T-helper 1 cell treated with Interleukin-12 subunit alpha and Interleukin-12 subunit beta and Interleukin-4 antibody, amounts not matched to agents 30 μg/mL and 1 μg/mL, for 36 hours (primary cell): ENCODE data around the gene NISCH.

Experiments
- H3K27ac Mint-ChIP-seq: one replicate; pipeline ENCODE4 v1.8.0; 2021; ENCODE audit warnings: mild to moderate bottlenecking, mixed read lengths
- H3K27me3 Mint-ChIP-seq: one replicate; pipeline ENCODE4 v1.8.0; 2021; ENCODE audit warnings: low read depth, mixed read lengths
- H3K36me3 Mint-ChIP-seq: one replicate; pipeline ENCODE4 v1.8.0; 2021; ENCODE audit warnings: low read depth, mixed read lengths
- H3K4me1 Mint-ChIP-seq: one replicate; pipeline ENCODE4 v1.8.0; 2021; ENCODE audit warnings: low read depth, mixed read lengths
- H3K4me3 Mint-ChIP-seq: one replicate; pipeline ENCODE4 v1.8.0; 2021; ENCODE audit warnings: mild to moderate bottlenecking, moderate library complexity, mixed read lengths
- H3K9me3 Mint-ChIP-seq: one replicate; pipeline ENCODE4 v1.8.0; 2021; ENCODE audit warnings: mixed read lengths

NISCH gene

DNA sequence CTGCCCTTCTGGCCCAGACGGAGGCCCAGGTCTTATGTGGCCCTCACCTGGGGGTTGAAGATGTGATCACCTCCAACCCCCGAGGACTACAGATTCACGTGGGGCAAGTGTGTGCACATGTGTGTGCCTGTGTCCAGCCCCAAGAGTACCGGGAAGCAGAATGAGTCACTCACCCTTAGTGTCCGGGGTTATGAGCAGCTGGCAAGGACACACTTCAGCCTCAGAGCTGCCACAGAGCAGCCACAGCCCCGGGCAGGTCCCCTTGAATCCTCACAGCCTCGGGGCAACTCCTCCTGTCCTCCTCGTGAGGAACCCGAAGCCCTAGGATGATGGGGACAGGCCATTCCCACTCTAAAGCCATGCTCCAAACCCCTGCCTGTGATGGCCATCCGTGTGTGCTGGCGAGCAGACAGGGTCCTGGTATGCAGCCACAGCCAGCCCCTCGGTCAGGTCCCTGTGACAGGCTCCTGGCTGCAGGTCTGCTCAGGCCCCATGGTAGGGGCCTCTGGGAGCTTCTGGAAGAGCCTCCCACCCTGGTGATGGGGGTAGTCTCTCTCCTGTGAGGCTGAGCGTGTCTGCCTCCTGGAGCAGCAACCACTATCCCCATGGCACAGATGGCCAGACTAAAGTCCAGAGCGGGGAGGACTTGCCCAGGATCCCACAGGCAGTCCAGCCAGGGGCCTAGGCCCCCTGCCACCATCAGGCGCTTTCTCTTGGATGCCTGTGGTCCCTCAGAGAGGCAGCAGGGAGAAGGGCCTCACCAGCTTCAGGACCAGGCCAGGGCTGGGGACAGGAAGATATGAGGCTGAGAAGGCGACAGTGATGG lies 40.6 kb downstream of the NISCH start:
- H3K4me3 Mint-ChIP-seq, result no peak overlapping the region
- H3K27ac Mint-ChIP-seq, result no peak overlapping the region
- H3K36me3 Mint-ChIP-seq, result peaks cover 8% of the 10 kb centered on the region
- H3K27me3 Mint-ChIP-seq, result no peaks in the 10 kb centered on the region
- no peaks in the 10 kb centered on the region for H3K9me3 Mint-ChIP-seq
- H3K4me1 Mint-ChIP-seq, result peaks cover 2% of the 10 kb centered on the region

DNA sequence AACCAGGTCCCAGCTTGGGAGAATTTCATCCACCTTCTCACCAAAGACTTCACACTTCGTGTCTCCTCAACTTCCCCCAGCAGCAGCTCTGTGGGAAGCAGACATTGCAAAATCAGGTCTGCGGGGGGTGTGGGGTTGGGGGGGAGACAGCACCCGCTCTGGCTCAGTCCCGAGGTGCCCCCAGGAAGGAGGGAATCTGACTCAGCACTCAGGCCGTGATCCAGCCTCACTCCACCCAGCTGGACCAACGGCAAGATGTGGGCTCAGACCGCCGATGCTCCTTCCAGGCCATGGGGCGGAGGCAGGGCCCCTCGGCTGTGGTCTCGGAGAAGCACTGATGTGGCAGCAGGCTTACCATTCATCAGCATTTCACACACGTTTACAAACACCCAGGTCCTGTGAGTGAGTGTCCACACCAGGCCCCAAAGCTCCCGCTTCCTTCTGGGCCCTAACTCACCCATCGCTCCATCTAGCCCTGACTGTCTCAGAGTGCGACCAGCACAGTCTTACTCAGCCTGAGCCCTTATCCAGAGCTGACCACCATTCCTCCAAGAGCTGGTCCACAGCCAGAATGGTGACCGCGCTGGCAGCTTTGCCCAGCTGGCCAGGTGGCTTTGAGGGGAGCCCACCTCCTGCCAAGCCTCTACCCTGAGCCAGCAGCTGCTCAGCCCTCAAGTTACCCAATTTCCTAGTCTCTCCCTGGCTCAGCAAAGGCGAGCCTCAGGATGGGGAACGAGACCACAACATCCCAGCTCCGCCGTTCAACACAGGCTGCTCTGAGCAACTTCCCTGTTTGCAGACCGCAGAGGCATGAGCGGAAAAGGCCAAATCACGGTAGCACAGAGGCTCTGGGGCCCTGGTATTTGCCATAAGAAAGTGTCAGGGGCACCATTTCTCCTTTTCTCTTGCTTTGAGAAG lies 43.0 kb downstream of the NISCH start:
- Mint-ChIP-seq H3K36me3 (no peaks in the 10 kb centered on the region), H3K27ac (no peak overlapping the region), H3K27me3 (no peaks in the 10 kb centered on the region), H3K9me3 (no peaks in the 10 kb centered on the region), H3K4me3 (no peak overlapping the region), H3K4me1 (peaks cover 2% of the 10 kb centered on the region)

DNA sequence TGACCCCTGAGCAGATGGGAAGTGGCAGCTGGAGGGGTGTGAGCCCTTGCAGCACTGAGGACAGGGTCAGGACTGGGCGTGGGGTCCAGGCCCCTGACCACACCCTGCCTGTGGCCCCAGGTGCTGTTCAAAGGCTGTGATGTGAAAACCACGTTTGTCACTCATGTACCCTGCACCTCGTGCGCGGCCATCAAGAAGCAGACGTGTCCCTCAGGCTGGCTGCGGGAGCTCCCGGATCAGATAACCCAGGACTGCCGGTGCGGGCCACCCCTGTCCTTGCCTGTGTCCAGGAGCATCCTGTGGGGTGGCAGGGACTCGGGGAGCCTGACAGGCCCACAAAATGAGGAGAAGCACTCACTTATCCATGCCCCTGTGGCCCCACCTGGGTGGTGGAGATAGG lies 45.6 kb downstream of the NISCH start:
- Mint-ChIP-seq H3K27me3 (no peaks in the 10 kb centered on the region), H3K27ac (no peak overlapping the region)

DNA sequence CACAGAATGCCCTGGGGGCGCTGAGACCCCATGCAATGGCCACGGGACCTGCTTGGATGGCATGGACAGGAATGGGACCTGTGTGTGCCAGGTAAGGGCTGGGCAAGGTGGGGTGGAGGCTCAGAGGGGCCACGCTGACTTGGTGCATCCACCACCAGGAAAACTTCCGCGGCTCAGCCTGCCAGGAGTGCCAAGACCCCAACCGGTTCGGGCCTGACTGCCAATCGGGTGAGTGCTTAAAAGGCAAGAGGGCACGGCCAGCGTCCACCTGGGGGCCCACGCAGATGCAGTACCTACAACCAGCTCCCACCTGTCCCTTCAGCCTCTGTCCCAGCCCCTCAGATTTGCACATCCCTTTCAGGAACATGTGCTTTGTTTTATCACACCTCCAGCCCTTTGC lies 46.6 kb downstream of the NISCH start:
- no peaks in the 10 kb centered on the region for H3K36me3 Mint-ChIP-seq
- H3K27ac Mint-ChIP-seq, result no peak overlapping the region
- no peak overlapping the region for H3K4me3 Mint-ChIP-seq
- H3K4me1 Mint-ChIP-seq, result peaks cover 2% of the 10 kb centered on the region
- H3K9me3 Mint-ChIP-seq, result no peaks in the 10 kb centered on the region
- no peaks in the 10 kb centered on the region for H3K27me3 Mint-ChIP-seq

More for the DNA sequence above, 45.6 kb downstream of the NISCH start:
- H3K36me3 Mint-ChIP-seq, result no peaks in the 10 kb centered on the region
- peaks cover 2% of the 10 kb centered on the region for H3K4me1 Mint-ChIP-seq
- H3K4me3 Mint-ChIP-seq, result no peak overlapping the region
- H3K9me3 Mint-ChIP-seq, result no peaks in the 10 kb centered on the region

DNA sequence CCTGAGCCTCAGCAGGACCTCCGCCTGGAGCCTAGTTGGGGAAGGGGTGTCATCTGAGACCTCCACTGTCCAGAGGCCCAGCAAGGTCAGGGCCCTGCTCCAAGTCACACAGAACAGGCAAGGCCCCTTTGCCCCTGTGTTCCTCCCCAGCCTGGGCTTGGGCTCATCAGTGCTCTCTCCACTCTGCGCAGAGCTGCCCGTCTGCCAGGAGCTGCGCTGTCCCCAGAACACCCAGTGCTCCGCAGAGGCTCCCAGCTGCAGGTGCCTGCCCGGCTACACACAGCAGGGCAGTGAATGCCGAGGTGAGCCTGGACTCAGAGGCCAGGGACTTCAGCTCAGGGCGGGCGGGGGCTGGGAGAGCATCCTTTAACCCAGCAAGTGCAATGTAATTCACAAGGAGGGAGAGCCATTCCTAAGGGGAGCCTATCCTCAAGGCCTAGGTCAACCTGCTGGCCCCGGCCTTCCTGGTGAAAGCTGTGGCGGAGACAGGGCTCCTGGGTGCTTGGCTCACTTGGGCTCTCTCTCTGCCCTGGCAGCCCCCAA lies 47.5 kb downstream of the NISCH start:
- Mint-ChIP-seq H3K27ac (no peak overlapping the region), H3K27me3 (no peaks in the 10 kb centered on the region), H3K4me3 (no peak overlapping the region)

DNA sequence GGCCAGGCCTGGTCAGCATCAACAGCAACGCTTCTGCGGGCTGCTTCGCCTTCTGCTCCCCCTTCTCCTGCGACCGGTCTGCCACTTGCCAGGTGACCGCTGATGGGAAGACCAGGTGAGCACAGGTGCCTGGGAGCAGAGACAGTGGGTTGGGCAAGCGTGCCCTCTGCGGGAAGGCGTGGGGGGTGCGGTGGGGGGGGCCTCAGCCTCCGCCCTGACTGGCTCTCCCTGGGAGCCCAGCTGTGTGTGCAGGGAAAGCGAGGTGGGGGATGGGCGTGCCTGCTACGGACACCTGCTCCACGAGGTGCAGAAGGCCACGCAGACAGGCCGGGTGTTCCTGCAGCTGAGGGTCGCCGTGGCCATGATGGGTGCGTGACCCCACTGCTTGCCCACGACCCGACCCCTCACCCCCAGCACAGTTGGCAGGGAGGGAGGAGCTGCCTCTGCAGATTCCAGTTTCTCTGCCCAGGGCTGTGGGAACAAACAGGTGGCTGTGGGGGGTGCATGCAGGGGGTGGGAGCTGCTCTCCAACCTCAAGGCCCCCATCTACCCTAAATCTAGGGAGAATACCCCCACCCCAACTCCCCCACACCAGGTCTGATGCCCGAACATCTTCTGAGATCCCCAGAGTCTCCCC lies 48.5 kb downstream of the NISCH start:
- no peaks in the 10 kb centered on the region for H3K27me3 Mint-ChIP-seq
- no peak overlapping the region for H3K4me3 Mint-ChIP-seq
- H3K4me1 Mint-ChIP-seq, result no peaks in the 10 kb centered on the region
- no peaks in the 10 kb centered on the region for H3K36me3 Mint-ChIP-seq
- no peaks in the 10 kb centered on the region for H3K9me3 Mint-ChIP-seq
- no peak overlapping the region for H3K27ac Mint-ChIP-seq

More for the DNA sequence above, 47.5 kb downstream of the NISCH start:
- Mint-ChIP-seq H3K4me1 (no peaks in the 10 kb centered on the region), H3K36me3 (no peaks in the 10 kb centered on the region), H3K9me3 (no peaks in the 10 kb centered on the region)

DNA sequence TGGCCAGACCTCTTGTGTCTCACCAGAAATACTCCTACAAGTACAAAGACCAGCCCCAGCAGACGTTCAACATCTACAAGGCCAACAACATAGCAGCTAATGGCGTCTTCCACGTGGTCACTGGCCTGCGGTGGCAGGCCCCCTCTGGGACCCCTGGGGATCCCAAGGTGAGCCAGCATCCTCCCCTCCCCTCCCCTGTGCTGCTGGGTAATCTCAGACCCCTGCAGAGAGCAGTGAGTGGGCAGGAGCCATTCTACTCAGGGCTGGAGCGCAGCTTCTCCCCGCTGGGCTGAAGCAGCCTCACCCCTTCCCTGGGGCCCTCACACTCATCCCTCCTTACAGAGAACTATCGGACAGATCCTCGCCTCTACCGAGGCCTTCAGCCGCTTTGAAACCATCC lies 49.6 kb downstream of the NISCH start:
- Mint-ChIP-seq H3K36me3 (no peaks in the 10 kb centered on the region), H3K4me3 (no peak overlapping the region), H3K27ac (no peak overlapping the region), H3K27me3 (no peaks in the 10 kb centered on the region), H3K9me3 (no peaks in the 10 kb centered on the region), H3K4me1 (no peaks in the 10 kb centered on the region)

DNA sequence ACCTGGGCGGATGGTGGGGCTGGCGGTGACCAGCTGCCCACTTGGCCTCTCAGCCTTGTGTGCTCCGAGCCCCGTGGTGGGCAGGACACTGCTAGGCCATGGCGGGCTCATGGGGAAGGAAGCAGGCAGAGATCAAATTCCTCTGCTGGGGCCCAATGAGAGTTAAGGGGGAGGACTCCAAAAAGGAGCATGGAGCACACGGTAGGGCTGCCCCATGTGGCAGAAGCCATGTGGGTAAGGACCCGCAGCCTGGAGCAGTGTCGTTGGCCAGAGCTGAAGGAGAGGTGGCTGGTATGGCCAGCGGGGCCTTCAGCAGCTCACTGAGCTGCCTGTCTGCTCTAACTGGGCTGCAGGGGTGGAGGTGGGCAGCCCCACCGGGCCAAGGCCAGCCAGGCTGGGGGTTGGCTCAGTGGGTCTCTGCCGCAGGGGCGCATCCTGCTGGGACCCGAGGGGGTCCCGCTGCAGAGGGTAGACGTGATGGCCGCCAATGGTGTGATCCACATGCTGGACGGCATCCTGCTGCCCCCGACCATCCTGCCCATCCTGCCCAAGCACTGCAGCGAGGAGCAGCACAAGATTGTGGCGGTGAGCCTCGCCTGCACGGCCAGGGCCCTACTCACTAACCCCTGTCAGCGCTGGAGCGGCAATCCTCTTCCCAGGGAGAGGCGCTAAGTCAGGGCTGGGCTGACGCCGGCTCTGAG lies 51.0 kb downstream of the NISCH start:
- Mint-ChIP-seq H3K4me1 (no peaks in the 10 kb centered on the region), H3K27ac (no peak overlapping the region), H3K27me3 (no peaks in the 10 kb centered on the region), H3K36me3 (no peaks in the 10 kb centered on the region), H3K4me3 (no peak overlapping the region), H3K9me3 (no peaks in the 10 kb centered on the region)

DNA sequence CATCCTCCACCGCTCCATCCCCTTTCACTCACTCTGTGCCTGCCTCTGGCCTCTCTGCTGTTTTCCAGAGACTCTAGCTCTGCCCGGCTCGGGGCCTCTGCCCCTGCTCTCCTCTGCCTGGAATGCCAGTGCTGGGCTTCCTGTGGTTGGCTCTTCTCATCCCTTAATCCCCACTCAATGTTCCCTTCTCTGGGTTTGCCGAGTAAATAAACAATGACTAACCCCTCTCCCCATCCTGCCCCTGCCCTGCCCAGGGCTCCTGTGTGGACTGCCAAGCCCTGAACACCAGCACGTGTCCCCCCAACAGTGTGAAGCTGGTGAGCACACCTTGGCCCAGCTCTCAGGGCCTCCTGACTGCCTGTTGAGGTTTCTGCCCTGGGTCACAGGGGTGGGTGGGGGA lies 52.0 kb downstream of the NISCH start:
- no peak overlapping the region for H3K4me3 Mint-ChIP-seq
- no peaks in the 10 kb centered on the region for H3K9me3 Mint-ChIP-seq
- no peaks in the 10 kb centered on the region for H3K27me3 Mint-ChIP-seq
- H3K36me3 Mint-ChIP-seq, result no peaks in the 10 kb centered on the region
- H3K27ac Mint-ChIP-seq, result no peak overlapping the region
- H3K4me1 Mint-ChIP-seq, result no peaks in the 10 kb centered on the region

DNA sequence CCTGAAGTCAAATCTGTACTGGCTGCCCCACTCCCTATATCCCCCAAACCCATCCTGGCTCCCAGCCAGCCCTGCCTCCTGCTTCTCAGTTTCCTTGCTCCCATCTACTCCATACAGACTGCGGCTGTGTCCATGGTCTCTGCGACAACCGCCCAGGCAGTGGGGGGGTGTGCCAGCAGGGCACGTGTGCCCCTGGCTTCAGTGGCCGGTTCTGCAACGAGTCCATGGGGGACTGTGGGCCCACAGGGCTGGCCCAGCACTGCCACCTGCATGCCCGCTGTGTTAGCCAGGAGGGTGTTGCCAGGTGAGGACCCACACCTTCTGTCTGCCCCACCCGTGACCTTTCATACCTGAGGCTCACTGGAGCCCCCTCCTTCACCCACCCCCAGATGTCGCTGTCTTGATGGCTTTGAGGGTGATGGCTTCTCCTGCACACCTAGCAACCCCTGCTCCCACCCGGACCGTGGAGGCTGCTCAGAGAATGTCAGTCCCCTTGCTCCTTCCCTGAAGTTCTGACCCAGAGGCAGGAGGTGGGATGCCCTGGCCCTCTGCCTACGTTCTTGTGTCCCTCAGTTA lies 54.4 kb downstream of the NISCH start:
- no peak overlapping the region for H3K4me3 Mint-ChIP-seq
- no peaks in the 10 kb centered on the region for H3K27me3 Mint-ChIP-seq
- H3K27ac Mint-ChIP-seq, result no peak overlapping the region
- H3K9me3 Mint-ChIP-seq, result no peaks in the 10 kb centered on the region
- H3K36me3 Mint-ChIP-seq, result no peaks in the 10 kb centered on the region
- no peaks in the 10 kb centered on the region for H3K4me1 Mint-ChIP-seq

DNA sequence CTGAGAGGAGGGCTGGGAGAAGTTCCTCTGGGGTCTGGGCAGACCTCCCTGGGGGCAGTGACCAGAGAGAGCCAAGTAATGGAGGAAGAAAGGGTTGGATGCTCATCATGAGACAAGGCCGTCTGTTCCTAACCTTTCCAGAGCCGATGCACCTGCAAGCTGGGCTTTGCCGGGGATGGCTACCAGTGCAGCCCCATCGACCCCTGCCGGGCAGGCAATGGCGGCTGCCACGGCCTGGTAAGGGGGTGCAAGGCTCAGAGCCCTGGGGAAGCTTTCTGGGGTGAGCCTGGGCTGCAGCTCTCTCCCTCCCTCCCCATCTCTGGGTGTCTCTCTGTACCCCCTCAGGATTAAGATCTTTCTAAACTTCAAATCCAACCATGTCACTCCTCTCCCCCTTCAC lies 56.1 kb downstream of the NISCH start:
- no peaks in the 10 kb centered on the region for H3K27me3 Mint-ChIP-seq
- no peaks in the 10 kb centered on the region for H3K9me3 Mint-ChIP-seq
- H3K4me1 Mint-ChIP-seq, result no peaks in the 10 kb centered on the region
- H3K36me3 Mint-ChIP-seq, result no peaks in the 10 kb centered on the region
- H3K4me3 Mint-ChIP-seq, result no peak overlapping the region
- no peak overlapping the region for H3K27ac Mint-ChIP-seq

DNA sequence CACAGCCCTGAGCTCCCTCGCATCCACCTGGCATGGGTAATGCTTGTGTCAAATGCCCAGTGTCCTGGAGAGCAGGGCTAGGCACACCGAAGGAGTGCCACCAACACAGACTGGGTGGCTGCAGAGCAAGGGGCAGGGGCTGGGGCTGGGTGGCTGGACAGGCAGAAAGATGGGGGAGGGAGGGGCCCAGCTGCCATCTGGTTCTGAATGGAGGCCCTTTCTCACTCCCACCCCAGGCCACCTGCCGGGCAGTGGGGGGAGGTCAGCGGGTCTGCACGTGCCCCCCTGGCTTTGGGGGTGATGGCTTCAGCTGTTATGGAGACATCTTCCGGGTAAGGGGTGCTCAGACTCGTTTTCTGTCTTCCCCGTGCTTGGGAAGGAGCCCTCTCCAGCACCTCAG lies 56.7 kb downstream of the NISCH start:
- Mint-ChIP-seq H3K36me3 (no peaks in the 10 kb centered on the region), H3K27ac (no peak overlapping the region), H3K4me1 (no peaks in the 10 kb centered on the region), H3K4me3 (no peak overlapping the region), H3K9me3 (no peaks in the 10 kb centered on the region), H3K27me3 (no peaks in the 10 kb centered on the region)

DNA sequence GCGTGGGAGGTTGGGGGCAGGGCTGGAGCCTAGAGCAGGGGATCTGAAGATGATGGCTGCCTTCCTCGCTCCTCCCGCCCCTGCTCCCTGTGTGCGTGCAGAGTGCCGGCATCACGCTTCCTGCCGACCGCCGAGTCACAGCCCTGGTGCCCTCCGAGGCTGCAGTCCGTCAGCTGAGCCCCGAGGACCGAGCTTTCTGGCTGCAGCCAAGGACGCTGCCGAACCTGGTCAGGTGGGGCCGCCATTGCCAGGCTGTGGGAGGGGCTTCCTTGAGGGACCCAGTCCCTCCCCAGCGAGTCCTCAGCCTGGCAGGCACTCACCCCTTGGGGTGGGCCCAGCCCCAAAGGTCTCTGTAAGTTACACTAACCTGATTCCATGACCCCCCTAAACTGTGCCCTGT lies 57.3 kb downstream of the NISCH start:
- Mint-ChIP-seq H3K27me3 (no peaks in the 10 kb centered on the region), H3K9me3 (no peaks in the 10 kb centered on the region), H3K27ac (no peak overlapping the region), H3K4me3 (no peak overlapping the region), H3K36me3 (no peaks in the 10 kb centered on the region), H3K4me1 (no peaks in the 10 kb centered on the region)

DNA sequence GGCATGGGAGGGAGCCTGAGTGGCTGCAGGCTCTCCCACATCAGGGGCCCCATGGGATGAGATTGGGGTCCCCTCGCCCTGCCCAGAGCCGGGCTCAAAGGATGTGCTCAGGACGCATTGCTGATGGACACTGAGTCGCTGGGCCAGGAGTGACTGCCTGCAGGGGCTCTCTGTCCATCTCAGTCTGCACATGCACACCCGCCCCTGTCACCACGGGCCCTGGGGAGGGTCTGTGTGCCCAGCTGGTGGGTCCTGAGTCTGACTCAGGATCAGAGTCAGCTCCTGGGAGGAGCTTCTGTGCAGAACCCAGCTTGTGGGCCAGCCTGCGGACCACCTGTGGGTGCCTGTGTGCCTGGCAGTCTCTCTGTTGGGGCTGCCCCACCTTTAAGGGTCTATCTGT lies 57.9 kb downstream of the NISCH start:
- no peaks in the 10 kb centered on the region for H3K4me1 Mint-ChIP-seq
- H3K27me3 Mint-ChIP-seq, result no peaks in the 10 kb centered on the region
- H3K4me3 Mint-ChIP-seq, result no peak overlapping the region
- no peak overlapping the region for H3K27ac Mint-ChIP-seq
- no peaks in the 10 kb centered on the region for H3K9me3 Mint-ChIP-seq
- H3K36me3 Mint-ChIP-seq, result no peaks in the 10 kb centered on the region
